GF-D8 (cell line): ENCODE data around the gene TPST1.

Source experiments
- DNase-seq: peaks from one replicate; lab custom pipeline; 2025; lab: John Stamatoyannopoulos, UW

The TPST1 gene

DNA sequence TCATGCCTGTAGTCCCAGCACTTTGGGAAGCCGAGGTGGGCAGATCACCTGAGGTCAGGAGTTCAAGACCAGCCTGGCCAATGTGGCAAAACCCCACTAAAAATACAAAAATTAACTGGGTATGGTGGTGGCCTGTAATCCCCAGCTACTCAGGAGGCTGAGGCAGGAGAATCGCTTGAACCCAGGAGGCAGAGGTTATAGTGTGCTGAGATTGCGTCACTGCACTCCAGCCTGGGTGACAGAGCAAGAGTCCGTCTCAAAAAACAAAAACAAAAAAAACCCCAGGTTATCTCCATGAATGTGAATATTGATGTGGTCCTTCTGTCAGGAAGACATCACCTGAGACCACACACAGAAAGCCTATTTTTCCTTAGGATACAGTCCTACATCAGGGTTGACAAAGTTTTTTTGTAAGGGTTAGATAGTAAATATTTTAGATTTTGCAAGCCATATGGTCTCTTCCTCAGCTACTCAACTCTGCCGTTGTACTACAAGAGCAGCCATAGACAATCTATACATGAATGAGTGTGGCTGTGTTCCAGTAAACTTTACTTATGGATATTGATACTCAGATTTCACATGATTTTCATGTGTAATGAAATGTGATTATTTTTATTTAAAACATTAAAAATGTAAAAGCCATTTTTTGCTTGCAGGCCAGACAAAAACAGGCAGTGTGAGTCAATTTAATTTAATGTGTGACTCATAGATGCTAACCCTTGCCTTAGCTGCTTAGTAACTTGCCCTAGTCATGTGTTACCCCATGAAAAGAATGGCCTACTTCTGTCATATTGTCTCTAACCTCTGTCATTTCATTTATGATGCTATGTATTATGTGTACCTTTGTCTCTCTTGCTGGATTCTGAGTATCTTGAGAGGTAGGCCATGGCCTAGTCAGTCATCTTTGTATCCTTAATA, 78.1 kb downstream of the TPST1 start:
- no peak for DNase-seq

DNA sequence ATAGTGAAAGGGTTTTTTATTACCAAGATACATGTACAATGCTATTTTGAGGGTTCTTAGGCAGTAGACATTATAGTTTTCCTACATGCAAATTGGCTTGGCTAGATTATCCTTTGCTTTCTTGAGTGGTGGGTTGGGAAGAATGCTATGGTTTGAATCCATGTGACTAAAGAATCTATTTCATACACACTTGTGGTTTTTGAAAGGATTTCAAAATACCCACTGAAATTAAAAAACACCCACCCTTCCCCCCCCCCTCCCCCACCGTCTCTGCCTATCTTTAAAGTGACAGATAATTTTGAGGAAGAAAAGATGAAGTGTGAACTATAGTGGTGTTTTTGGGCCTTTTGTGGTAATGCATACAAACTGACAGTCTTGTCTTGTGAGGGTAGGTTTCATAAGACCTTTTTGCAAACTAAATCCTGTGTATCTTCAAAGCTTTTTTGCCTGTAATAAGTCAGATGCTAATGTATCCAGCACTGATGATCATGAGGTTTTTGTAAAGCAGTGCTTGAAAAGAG, 90.9 kb downstream of the TPST1 start:
- DNase-seq: peak; percentile 77

DNA sequence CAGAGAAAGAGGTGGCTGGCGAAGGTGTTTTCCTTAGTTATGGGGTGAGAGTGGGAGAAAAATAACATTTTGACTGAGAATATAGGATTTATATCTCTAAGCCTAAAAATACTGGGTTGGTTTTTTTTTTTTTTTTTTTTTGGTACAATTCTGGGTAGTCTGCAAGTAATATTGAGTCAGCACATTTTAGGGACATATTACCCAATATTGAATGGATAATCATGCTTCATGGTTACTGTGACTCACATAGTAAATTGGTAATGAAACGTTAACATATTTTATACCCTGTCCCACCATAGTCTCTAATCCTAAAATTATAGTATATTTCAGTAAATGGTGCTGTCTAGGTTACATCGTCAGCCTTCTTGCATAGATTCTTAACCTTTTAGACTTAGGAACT, 91.4 kb downstream of the TPST1 start:
- no peak for DNase-seq

DNA sequence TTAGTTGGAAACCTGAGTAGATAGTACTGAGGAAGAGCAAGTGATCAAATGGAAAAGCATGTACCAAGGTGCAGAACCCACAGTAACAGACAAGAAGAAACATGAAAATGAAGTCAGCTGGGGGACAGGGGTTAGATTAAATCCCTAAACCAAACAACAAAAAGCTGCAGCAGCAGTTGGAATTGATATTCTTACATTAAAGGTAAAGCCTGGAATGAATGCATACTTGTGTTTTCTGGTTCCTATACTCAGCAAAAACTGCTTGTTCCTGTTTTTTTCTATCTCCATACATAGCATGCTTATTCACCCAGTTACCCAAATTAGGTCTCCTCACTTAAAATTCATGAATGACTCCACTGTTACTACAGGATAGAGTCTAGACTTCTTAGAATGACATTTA, 92.4 kb downstream of the TPST1 start:
- peak; percentile 4 for DNase-seq

DNA sequence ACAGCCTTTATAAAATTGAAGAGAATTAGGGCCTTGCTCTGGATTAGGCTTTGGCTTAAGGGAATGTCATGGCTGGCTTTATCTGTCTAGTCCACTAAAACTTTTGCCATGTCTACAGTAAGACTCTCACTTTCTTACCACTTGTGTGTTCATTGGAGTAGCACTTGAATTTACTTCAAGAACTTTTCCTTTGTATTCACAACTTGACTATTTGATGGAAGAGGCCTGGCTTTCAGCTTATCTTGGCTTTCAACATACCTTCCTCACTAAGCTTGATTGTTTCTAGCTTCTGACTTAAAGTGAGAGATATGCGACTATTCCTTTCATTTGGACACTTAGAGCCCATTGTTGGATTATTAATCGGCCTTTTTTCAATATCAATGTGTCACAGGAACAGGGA, 96.1 kb downstream of the TPST1 start:
- no peak for DNase-seq

DNA sequence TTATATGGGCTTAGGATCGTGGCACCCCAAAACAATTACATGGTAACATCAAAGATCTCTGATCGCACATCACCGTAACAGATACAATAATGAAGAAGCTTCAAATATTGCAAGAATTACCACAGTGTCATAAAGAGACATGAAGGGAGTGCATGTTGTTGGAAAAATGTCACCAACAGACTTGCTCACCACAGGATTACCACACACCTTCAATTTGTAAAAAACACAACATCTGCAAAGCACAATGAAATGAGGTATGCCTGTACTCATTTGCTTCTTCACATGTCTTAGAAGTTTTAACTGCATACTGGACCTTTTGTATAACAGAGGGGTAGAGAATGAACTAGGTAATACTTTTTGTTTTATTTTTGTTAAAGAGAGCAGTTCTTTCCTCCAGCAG, 96.6 kb downstream of the TPST1 start:
- DNase-seq: peak; percentile 73

DNA sequence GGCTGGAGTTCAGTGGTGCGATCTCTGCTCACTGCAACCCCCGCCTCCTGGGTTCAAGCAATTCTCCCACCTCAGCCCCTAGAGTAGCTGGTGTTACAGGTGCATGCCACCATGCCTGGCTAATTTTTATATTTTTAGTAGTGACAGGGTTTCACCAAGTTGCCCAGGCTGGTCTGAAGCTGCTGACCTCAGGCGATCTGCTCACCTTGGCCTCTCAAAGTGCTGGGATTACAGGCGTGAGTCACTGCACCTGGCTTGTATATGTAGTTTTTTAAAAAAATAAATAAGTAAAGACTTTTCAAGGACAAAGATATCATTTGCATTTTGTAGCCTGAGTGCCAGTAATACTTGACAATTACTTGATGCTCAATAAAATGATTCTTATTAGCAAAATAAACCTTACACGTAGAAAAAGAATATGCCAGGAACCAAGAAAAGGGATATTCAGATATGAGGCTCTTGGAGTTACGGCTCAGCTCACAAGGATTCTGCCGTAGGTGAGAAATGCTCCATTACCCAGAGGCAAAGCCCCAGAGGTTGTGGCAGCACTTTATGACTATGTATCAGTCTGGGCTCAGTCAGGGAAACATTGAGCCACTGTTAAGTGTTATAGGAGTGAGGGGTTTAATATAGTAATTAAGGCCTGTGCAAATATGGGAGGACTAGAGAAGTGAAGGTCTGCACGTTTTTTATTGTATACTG, 98.5 kb downstream of the TPST1 start:
- DNase-seq: no peak

DNA sequence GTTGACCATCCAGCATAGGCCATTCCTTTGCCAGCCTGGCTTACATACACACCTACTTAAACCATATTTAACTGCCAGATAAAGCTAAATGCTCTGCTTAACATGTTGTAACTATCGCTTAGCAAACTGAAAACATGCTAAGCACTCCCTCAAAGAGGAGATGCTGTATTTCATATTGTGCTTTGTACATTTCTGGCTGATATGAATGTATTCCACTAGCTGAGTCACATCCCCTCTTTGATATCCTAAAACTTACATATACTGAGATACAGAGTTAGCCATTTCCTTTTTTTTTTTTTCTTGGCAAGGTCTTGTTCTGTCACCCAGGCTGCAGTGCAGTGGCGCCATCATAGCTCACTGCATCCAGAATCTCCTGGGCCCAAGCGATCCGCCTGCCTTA, 99.4 kb downstream of the TPST1 start:
- DNase-seq: no peak

DNA sequence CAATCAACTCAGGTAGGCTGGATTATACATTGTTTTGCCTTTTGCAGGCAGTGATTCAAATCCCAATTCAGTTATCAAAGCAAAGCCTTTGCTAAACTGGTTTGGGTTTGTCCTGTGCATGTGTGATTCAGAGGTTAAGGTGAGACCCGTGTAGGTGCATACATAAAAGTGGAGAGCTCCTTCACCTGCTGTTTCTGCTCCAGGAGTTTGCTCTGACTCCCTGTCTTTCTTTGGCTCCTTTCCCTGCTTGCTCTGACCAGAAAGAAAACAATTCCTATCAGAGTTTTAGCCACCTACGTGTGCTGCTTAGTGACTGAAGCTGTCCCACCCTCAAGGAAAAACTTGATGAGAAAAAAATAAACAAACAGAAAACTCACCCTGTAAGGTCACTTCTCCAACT, 101.1 kb downstream of the TPST1 start:
- DNase-seq: no peak

DNA sequence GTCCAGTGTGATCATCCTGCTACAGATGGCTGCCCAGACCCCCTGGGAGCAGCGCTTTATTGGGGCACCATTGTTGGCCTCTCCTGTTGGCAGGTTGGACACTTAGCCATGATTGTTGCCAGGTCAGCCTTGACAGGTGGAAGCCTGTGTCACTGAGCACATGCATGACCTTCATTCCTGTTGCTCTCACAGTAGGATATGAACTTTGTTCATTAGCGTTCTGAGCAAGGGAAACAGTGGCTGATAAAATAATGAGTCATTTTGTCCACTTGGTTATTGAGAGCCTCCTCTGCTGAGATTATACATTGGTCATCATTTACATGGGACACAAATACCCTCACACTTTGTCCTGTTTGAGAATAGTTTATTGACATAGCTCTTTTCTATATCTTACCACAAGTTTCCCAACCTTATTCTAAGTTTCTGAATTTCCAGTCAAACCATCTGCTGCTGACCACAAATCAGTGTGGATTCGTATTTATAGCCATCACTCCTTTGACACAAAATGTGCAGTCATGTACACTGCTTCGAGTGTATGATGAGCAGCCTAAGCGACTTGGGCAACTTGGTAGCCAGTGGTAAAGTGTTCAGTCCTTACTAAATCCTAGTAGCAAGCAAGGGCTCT, 102.6 kb downstream of the TPST1 start:
- no peak for DNase-seq

DNA sequence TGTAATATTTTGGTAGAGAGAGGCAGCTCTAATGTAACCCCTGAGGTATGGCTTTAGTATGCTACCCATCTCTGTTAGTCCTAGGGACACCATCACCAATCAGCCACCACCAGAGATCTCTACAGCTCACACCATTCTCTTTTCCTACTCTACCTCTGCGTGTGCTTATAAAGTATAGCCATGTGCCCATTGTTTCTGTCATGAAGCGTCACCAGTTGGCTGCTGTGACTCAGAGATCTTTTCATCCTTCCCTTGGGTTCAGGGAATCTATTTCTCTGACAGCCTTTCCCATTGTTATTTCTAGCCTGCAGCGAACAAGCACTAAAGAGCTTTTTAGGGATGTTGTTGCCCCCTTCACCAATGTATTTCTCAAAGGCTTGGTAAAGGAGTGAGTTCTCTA, 103.3 kb downstream of the TPST1 start:
- no peak for DNase-seq

DNA sequence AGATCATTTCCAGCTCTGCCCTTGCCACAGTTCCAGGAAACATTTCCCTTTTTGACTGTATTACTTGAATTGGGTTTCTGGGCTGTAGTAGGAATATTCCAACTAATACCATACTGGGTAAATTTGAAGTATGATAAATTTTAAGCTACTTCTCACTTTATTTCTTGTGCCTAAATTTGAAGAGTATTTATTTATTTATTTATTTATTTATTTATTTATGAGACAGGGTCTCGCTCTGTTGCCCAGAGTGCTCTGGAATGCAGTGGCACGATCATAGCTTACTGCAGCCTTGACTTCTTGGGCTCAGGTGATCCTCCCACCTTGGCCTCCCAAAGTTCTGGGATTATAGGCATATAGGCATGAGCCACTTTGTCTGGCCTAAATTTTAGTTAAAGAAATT, 105.5 kb downstream of the TPST1 start:
- no peak for DNase-seq

DNA sequence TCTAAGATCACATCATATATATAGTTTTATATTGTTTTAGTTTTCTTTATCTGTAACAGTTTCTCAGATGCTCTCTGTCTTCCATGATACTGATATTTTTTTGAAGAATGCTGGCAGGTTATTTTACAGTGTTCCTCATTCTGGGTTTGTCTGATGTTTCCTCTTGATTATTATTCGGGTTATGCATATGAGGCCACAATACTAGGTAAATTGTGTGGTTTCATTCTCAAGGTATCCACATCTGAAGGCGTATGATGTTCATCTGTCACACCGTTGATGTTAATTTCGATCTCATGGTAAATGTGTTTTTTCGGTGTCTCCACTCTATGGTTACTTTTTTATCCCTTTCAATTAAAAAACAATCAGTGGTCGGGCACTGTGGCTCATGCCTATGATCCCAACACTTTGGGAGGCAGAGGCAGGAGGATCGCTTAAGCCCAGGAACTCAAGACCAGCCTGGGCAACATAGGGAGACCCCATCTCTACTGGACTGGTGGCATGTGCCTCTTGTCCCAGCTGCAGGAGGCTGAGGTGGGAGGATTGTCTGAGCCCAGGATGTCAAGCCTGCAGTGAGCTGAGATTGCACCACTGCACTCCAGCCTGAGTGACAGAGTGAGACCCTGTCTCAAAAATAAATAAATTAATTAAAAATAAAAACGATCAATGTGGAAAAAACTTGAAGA, 108.9 kb downstream of the TPST1 start:
- DNase-seq: no peak

DNA sequence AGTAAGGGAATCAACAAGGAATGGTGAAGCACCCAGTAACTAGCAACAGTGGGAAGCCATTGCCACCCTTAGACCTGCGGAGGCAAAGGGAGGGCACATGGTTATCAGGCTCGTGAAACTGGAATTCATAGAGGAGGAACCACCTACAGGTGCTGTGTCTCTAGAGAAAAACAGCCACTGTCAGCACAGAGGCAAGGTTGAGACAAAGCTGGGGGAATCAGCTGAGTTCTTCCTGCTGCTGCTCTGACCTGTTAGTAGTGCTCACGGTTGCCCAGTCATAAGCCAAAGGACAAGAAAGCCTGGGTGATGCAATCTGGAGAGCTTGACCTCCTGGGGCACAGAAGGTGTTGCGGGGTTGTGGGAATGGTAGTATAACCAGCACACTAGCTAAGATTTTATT, 110.1 kb downstream of the TPST1 start:
- no peak for DNase-seq

DNA sequence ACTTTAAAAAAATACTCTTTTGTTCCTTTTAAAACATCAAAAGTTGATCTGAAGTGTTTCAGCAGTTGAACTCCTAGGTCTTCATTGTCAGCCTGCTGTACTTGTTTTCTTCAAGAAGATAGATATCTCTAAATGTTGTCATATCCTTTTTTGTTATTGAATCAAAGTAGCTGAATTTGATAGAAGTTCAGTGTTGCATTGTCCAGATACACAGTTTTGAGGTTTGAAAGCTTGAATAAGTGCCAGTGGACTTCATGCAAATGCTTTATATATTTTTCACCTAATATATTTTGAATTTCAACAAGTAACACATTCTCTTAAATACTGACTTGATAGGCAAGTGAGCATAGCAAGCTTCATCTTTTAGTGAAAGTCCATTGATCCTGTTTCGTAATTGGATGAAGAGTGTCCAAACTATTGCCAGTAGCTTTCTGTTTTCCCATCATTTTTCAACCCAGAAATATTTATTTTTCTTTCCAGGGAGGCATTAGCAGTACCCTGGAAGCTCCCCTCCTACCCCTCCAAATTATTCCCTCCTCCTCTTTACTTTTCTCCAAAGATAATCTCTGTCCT, 114.4 kb downstream of the TPST1 start:
- DNase-seq: no peak

DNA sequence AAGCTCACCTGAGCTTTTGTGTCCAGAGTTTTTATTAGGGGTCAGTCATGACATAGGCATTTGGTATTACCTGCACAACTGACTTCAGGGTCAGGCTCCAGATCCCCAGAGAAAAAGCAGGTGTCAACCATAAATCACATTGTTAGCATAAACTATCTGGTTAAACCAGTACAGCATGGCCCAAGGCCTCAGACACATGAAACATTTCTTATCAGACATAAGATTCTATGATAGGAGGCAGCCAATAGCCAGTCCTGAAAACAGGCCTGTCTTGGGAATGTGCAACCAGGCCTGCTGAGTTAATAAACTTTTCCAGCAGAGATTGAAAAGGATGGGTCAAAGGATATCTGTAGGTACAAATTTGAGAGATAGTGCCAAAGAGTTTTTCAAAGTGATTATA, 116.1 kb downstream of the TPST1 start:
- no peak for DNase-seq

DNA sequence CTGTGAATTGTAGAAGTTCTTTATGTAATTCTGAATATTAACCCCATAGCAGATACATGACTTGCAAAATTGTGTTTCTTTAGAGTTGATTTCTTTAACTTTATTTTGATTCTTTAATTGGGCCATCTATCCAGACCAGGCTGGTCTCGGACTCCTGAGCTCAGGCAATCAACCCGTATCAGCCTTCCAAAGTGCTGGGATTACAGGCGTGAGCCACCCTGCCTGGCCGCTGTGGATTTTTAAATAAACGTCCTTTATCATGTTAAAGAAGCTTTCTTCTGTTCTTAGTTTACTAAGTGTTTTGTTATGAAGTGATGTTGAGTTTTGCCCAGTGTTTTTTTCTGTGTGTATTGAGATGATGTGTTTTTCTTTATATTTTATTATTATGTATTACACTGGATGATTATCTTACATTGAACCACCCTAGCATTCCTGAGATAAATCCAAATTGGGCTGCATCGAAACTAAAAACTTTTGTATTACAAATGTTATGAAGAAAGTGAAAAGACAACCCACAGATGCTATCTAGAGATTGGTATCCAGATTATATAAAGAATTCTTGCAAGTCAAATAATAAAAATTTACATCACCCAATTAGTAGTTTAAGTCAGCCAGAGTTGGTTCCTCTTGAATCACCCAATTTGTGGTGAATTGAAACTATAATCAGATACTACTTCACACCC, 118.1 kb downstream of the TPST1 start:
- no peak for DNase-seq

DNA sequence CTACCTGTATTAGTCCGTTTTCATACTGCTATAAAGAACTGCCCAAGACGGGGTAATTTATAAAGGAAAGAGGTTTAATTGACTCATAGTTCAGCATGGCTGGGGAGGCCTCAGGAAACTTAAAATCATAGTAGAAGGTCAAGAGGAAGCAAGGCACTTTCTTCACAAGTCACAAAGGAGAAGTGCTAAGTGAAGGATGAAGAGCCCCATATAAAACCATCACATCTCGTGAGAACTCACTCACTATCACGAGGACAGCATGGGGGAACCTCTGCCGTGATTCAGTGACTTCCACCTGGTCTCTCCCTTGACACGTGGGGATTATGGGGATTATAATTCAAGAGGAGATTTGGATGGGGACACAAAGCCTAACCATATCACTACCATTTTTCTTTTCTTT, 119.9 kb downstream of the TPST1 start:
- peak; percentile 19 for DNase-seq

DNA sequence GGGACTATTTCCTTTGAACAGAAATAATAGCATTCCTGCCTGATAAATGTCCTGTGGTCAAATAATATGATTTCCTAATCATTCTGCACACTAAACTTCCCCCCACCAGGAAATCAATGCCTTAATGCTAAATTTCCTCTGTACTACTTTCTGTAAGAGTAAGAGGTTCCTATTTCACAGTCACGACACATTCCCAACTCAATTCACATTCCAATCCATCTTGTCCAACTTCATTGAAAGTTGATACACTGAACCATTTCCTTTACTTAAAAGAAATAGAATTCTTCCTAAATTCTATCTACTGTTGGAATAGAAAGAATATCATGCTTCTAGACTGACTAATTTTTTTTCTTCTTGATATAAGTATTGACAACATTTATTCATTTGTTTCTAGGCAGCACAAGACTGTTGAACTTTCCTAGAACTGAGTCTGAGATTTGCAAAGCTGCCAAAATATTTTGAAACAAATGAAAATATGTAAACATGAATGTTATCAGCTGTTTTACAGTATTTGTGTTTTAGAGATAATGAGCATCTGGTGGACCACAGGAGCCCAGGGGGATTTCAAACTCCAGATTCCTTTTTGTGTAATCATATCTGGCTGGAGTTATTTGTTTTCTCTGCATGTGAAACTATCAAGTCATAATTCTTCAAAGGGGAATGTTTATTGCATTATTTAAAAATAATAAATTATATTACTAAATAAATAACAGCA, 121.5 kb downstream of the TPST1 start:
- DNase-seq: no peak

DNA sequence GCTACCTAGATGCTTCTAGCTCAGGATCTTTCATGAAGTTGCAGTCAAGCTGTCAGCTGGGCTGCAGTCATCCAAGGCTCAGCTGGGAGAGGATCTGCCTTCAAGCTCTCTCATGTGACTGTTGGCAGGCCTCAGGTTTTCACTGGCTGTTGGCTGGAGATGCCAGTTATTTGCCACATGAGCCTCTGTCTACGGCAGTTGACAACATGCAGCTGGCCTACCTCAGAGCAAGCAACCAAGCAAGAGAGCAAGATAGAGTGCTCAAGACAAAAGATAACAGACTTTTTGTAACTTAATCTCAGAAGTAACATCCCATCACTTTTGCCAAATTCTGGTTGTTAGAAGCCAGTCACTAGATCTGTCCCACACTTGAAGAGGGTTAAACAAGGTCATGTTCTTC, 125.8 kb downstream of the TPST1 start:
- DNase-seq: no peak

DNA sequence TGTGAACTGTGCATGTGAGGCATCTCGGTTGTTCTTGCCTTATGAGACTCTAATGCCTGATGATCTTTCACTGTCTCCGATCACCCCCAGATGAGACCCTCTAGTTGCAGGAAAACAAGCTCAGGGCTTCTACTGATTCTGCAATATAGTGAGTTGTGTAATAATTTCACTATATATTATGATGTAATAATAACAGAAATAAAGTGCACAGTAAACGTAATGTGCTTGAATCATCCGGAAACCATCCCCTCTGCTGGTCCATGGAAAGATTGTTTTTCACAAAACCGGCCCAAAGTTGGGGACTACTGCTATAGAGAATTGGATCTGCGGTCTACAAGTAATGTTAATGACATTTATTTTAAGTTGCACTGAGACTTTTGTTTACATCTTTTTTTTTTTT, 126.7 kb downstream of the TPST1 start:
- no peak for DNase-seq
